AG10803 (cell line): ENCODE data around the gene DAD1.

ENCODE experiments used
- DNase-seq: peaks from one replicate; pipeline ENCODE4 v3.0.0; 2010; ENCODE audit warnings: low read depth
- H3K4me3 ChIP-seq: 2 replicates; pipeline ENCODE4 v1.5.1; 2011; ENCODE audit warnings: mild to moderate bottlenecking, low read length, control low read depth
- CTCF ChIP-seq: conservative IDR thresholded peaks from 2 replicates; pipeline ENCODE4 v1.5.1; 2011; ENCODE audit warnings: mild to moderate bottlenecking, low read length, control low read depth, inconsistent platforms

Gene DAD1

GRCh38 chr14:22535916-22536315 is 53.1 kb downstream of the DAD1 start:
- no peak for TF ChIP-seq CTCF
- no peak overlapping the region for H3K4me3 ChIP-seq
- DNase-seq = no peak

- no peak overlapping the region for H3K4me3 ChIP-seq
- no peak for TF ChIP-seq CTCF
- no peak for DNase-seq
These were observed 53.9 kb downstream of the DAD1 start for GRCh38 chr14:22535126-22535525.

GRCh38 chr14:22534547-22534946 is 54.5 kb downstream of the DAD1 start:
- no peak for DNase-seq
- no peak for TF ChIP-seq CTCF

GRCh38 chr14:22533739-22534359 is 55.2 kb downstream of the DAD1 start:
- no peak for DNase-seq
- no peak overlapping the region for H3K4me3 ChIP-seq
- TF ChIP-seq CTCF = no peak

More at GRCh38 chr14:22534547-22534946, 54.5 kb downstream of the DAD1 start:
- no peak overlapping the region for H3K4me3 ChIP-seq

- TF ChIP-seq CTCF = no peak
- no peak overlapping the region for H3K4me3 ChIP-seq
- no peak for DNase-seq
These were observed 55.8 kb downstream of the DAD1 start for GRCh38 chr14:22533057-22533704.

GRCh38 chr14:22532345-22533056 is 56.5 kb downstream of the DAD1 start:
- no peak for TF ChIP-seq CTCF
- peak; percentile 70 for DNase-seq
- no peak overlapping the region for H3K4me3 ChIP-seq
